HepG2 (cell line): ENCODE results near the gene CARD19. TPM values are rescaled to one million over a fixed set of nuclear protein-coding genes. Genes with fewer than 3 reads are reported as not detected.

Experiments used
- ATAC-seq: fragments of 200-7000 bp; cut with Tn5 transposase; 3 replicates; pipeline ENCODE4 v1.9.1; 2020; ENCODE audit warnings: mild to moderate bottlenecking, moderate library complexity
- BruUV-seq: library from RNA; stranded (reverse); fragments of 400-500 nt; replicated peaks from 2 replicates; lab custom pipeline; 2021; lab: Mats Ljungman, UMichigan
- CTCF ChIA-PET: fragments of 300-600 bp; formaldehyde crosslinking; extraction: SDS; loops from one replicate; lab custom pipeline; 2021; ENCODE audit warnings: low total read pairs, inconsistent platforms, low intra/inter-chr PET ratio; lab: Yijun Ruan, JAX
- POLR2A ChIA-PET: fragments of 350-600 bp; sonication (Branson Sonifier 250); formaldehyde crosslinking; loops from one replicate; lab custom pipeline; 2020; ENCODE audit warnings: antibody characterized with exemption, inconsistent platforms; lab: Yijun Ruan, JAX
- DNase-seq: peaks from one replicate; pipeline ENCODE4 v3.0.0-alpha.2; 2015; ENCODE audit warnings: low spot score
- FAIRE-seq: peaks from 3 replicates; lab custom pipeline; 2011; peaks lifted over from hg19 to GRCh38; lab: Jason Lieb, UNC
- H2AFZ ChIP-seq: one replicate; pipeline ENCODE4 v1.6.1; 2011; ENCODE audit warnings: low read length, inconsistent platforms
- H3K27ac ChIP-seq: fragments of 300-600 bp; 3 replicates; pipeline ENCODE4 v1.8.0; 2011; ENCODE audit warnings: mixed run types, mild to moderate bottlenecking, mixed read lengths, low read length, inconsistent platforms; ENCODE audit not compliant: insufficient read depth; ENCODE audit errors: extremely low read length
- H3K27me3 ChIP-seq, 2 experiments: fragments of 200-600 bp in 1 of 2; 2 replicates in 1 of 2; 3 replicates in 1 of 2; pipeline versions ENCODE4 v1.6.0 to v1.8.0; 2011; ENCODE audit warnings: low read length in 2 of 2, mild to moderate bottlenecking in 2 of 2, moderate library complexity in 2 of 2, inconsistent platforms in 1 of 2; ENCODE audit not compliant: insufficient read depth in 2 of 2, control insufficient read depth in 1 of 2
- H3K36me3 ChIP-seq, 2 experiments: fragments of 200-600 bp in 1 of 2; replicated peaks in 1 of 2; 2 replicates in 1 of 2; 3 replicates in 1 of 2; pipeline versions ENCODE4 v1.5.1 to v1.8.0; 2011; ENCODE audit warnings: low read length in 2 of 2, inconsistent platforms in 1 of 2; ENCODE audit not compliant: insufficient read depth in 2 of 2, control insufficient read depth in 1 of 2
- H3K4me1 ChIP-seq: 2 replicates; pipeline ENCODE4 v1.5.1; 2012; ENCODE audit warnings: low read length, inconsistent platforms; ENCODE audit not compliant: insufficient read depth
- H3K4me2 ChIP-seq: 2 replicates; pipeline ENCODE4 v1.6.0; 2011; ENCODE audit warnings: low read depth, low read length, inconsistent platforms
- H3K4me3 ChIP-seq, 3 experiments: fragments of 200-600 bp in 1 of 3; sonication (generic), shearing (Covaris generic) in 1 of 3; replicated peaks in 1 of 3; 2 replicates each; pipeline ENCODE4 v1.5.1; 2011 to 2016; ENCODE audit warnings: low read length in 3 of 3, inconsistent platforms in 2 of 3, low read depth in 2 of 3, mild to moderate bottlenecking in 2 of 3, control low read depth in 1 of 3, mixed read lengths in 1 of 3; ENCODE audit not compliant: insufficient read depth in 1 of 3
- H3K79me2 ChIP-seq: one replicate; pipeline ENCODE4 v1.6.1; 2011; ENCODE audit warnings: low read length, inconsistent platforms; ENCODE audit not compliant: insufficient read depth
- H3K9ac ChIP-seq: 2 replicates; pipeline ENCODE4 v1.6.0; 2011; ENCODE audit warnings: mild to moderate bottlenecking, low read depth, low read length, inconsistent platforms; ENCODE audit not compliant: insufficient read depth
- H3K9me3 ChIP-seq: 2 replicates; pipeline ENCODE4 v1.5.1; 2012; ENCODE audit warnings: mild to moderate bottlenecking, low read length
- H4K20me1 ChIP-seq: 2 replicates; pipeline ENCODE4 v1.6.0; 2011; ENCODE audit warnings: inconsistent platforms, mild to moderate bottlenecking, low read length, moderate library complexity; ENCODE audit not compliant: insufficient read depth
- CCAR2 ChIP-seq: fragments of 200-400 bp; formaldehyde crosslinking; optimal IDR thresholded peaks from 2 replicates; pipeline ENCODE3; 2018; ENCODE audit warnings: low read depth, mild to moderate bottlenecking, low read length, moderate library complexity
- ETV5 ChIP-seq: IDR thresholded peaks from 2 replicates; pipeline ENCODE4 v1.6.1; 2018; ENCODE audit warnings: missing biosample characterization, missing genetic modification reagents, inconsistent platforms, borderline replicate concordance
- HCFC1 ChIP-seq: fragments of 150-350 bp; IDR thresholded peaks from 2 replicates; pipeline ENCODE4 v1.6.1; 2014; ENCODE audit warnings: low read depth, low read length
- HNF4A ChIP-seq: sonication (generic); formaldehyde crosslinking; IDR thresholded peaks from 2 replicates; pipeline ENCODE4 v1.4.0; 2020; ENCODE audit warnings: missing genetic modification reagents
- KDM1A ChIP-seq: IDR thresholded peaks from 2 replicates; pipeline ENCODE4 v1.6.1; 2016; ENCODE audit warnings: missing compliant biosample characterization
- SNRNP70 ChIP-seq: fragments of 200-400 bp; formaldehyde crosslinking; IDR thresholded peaks from 2 replicates; pipeline ENCODE4 v1.6.1; 2017; ENCODE audit warnings: mild to moderate bottlenecking, low read depth, low read length, moderate library complexity
- ZMYM3 ChIP-seq: sonication (generic); formaldehyde crosslinking; IDR thresholded peaks from 2 replicates; pipeline ENCODE4 v1.5.1; 2020; ENCODE audit warnings: mild to moderate bottlenecking, missing genetic modification reagents
- ZNF644 ChIP-seq: IDR thresholded peaks from 2 replicates; pipeline ENCODE4 v1.6.1; 2016; ENCODE audit warnings: low read depth
- ZNF839 ChIP-seq: sonication (generic); formaldehyde crosslinking; IDR thresholded peaks from 2 replicates; pipeline ENCODE4 v1.4.0; 2020; ENCODE audit warnings: missing genetic modification reagents, mild to moderate bottlenecking, borderline replicate concordance
- ZSCAN30 ChIP-seq: sonication (generic); formaldehyde crosslinking; IDR thresholded peaks from 2 replicates; pipeline ENCODE4 v1.5.0; 2020; ENCODE audit warnings: mild to moderate bottlenecking, missing genetic modification reagents
- WGBS: methylation state at CpG from one replicate; pipeline ENCODE4 v1.1.6; 2017; ENCODE audit warnings: low lambda C conversion rate; 5-methylcytosine and 5-hydroxymethylcytosine counted together
- in situ Hi-C: cut with HindIII; loops from 2 replicates; pipeline ENCODE4 v1.10.0; 2017; ENCODE audit warnings: low pct_unique_long_range_greater_than_20kb; ENCODE audit not compliant: extremely low pct_ligation_motif_present
- intact Hi-C: fragments of 100-400 bp; cut with micrococcal nuclease; formaldehyde crosslinking; loops from one replicate; pipeline ENCODE4 v1.10.0; 2022; ENCODE audit not compliant: unreplicated experiment
- polyA plus RNA-seq, 8 experiments: library from polyadenylated mRNA; depleted of rRNA in 3 of 8; stranded (reverse) in 7 of 8; unstranded in 1 of 8; fragments of >200 nt; fragmentation: Illumina TruSeq in 4 of 8; extraction: Trizol in 4 of 8; gene quantifications; 2 replicates each; pipeline versions ENCODE4 v1.2.1 to v1.2.3, GENCODE V29; 2011 to 2016; ENCODE audit warnings: low read depth in 4 of 8, missing spikeins in 1 of 8, mixed read lengths in 1 of 8; ENCODE audit not compliant: insufficient read depth in 1 of 8
- total RNA-seq, 5 experiments: library from RNA; depleted of rRNA; stranded (reverse); fragments of >200 nt; fragmentation: Illumina TruSeq; extraction: Trizol; gene quantifications; 2 replicates each; pipeline ENCODE4 v1.2.3, GENCODE V29; 2016; ENCODE audit warnings: low read depth in 1 of 5
- TF ChIP-seq, protein P1 (sequence below), 2 experiments: IDR thresholded peaks; 2 replicates each; pipeline ENCODE4 v1.6.1; 2011 to 2012; ENCODE audit warnings: low read length in 2 of 2, borderline replicate concordance in 1 of 2, low read depth in 1 of 2, mild to moderate bottlenecking in 1 of 2, moderate library complexity in 1 of 2
- TF ChIP-seq, protein P2 (sequence below): sonication (generic); formaldehyde crosslinking; IDR thresholded peaks from 2 replicates; pipeline ENCODE4 v1.8.0; 2022; ENCODE audit warnings: mild to moderate bottlenecking, missing genetic modification reagents, moderate library complexity

CARD19 gene
- total and polyA plus RNA-seq, 2 of the 13 experiments (the other 11 are each of a cell fraction or from before 2014, with no cell fraction given) = 18.4 to 47.2 TPM

DNA sequence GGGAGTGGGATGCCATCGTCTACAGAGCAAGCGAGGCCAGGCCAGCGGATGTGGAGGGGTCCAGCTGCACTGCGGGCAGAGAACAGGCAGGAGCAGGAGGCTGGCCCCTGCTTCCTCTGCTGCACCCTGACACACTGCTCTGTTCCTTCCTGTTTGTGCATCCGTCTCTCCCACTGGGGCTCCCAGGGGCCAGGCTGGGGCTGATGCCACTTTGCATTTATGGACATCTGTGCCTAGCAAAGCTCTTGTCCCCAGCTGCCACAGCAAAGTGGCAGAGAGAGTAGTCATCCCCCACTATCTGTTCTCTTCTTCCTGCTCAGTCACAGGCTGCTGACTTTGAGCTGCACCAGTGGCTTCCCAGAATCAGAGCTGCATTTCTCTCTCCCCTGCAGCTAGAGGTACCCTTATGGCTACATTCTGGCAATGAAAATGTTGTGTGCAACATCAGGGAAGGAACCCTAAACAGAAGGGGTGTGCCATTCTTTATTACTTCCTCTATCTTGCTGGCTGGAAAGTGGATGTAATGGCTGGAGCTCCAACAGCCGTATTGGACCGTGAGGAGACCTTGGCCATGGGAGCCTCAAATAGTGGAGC is 42.3 kb downstream of the CARD19 start:
- Histone ChIP-seq H3K36me3 (no peaks in the 10 kb centered on the region), H3K9me3 (no peaks in the 10 kb centered on the region), H3K4me1 (peaks cover 78% of the 10 kb centered on the region), H3K79me2 (peaks cover 3% of the 10 kb centered on the region), H2AFZ (no peak overlapping the region), H4K20me1 (no peaks in the 10 kb centered on the region), H3K4me2 (no peak overlapping the region), H3K4me3 (no peak overlapping the region), H3K27me3 (peaks cover 3 to 6% of the 10 kb centered on the region in 2 experiments; a peak in 1 of 5 replicates), H3K9ac (no peak overlapping the region)
- intact Hi-C loops (no loop called here), in situ Hi-C loops (no loop called here)
- WGBS = 53% methylated on average over 3 of the region's 7 CpGs
- CTCF ChIA-PET = no interaction called here
- POLR2A ChIA-PET = interaction anchor here (1.1 kb wide), 1 partner anchor 22 kb away, joined by 3 read pairs; no protein-coding TSS in a partner anchor
- no peak for DNase-seq
- no peak for TF ChIP-seq HCFC1
- no peak for TF ChIP-seq SNRNP70
- TF ChIP-seq ZMYM3 (CRISPR knock-in tag) = peak; percentile 87
- TF ChIP-seq, all 625 proteins: peak for 1
- FAIRE-seq = no peak
- no peak for ATAC-seq
- no peak overlapping the region for H3K27ac ChIP-seq
- no TSS peak for BruUV-seq

DNA sequence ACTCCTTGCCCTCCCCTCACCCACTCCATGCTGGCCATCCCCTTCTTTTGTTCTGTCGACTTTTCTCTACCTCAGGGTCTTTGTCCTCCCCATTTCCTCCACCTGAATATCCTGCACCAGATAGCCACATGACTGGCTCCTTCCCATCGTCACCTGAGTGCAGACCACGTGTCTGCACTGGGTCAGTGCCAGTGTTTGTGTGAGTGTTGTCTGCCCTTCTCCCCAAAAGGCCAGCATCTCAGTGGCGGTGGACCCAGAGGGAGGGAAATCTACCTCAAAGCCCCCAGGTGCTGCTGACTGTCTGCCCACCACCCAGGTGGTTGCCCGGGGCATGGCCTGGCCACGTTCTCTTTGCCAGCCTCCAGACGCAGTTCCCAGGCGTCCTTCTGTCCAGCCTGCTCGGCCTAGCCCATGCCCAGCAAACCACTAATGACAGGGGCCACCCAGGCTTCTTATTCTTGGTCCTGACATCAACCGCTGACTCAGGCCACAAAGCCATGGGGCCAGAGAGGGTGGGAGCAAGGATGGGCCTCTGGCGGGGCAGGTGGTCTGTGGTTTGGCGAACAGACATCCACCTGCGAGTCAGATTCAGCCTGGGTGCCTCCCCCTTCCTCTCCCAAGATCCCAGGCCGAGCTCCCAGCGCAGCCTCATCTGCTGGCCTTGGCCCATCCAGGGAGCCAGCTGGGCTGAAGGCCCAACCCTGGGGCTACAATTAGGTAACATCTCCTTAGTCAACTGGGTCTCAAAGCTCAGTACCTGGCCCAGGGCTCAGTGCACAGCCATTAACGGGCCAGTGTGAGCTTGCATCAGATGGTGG is 43.6 kb downstream of the CARD19 start:
- in situ Hi-C loops (no loop called here), intact Hi-C loops (loop anchor here (5.0 kb wide), 1 partner anchor 32 kb away; no protein-coding TSS in a partner anchor)
- H3K79me2 ChIP-seq = no peaks in the 10 kb centered on the region
- H3K9me3 ChIP-seq = no peaks in the 10 kb centered on the region
- peak overlapping the region; percentile 37 for H3K4me2 ChIP-seq
- POLR2A ChIA-PET = interaction anchor here (1.1 to 1.6 kb wide), 5 partner anchors 9 to 31 kb away, joined by 3 to 5 read pairs (median 3); no protein-coding TSS in a partner anchor
- H4K20me1 ChIP-seq = no peaks in the 10 kb centered on the region
- FAIRE-seq (no peak), ATAC-seq (peak; percentile 10; the same call in 2 of the 3 replicates), DNase-seq (no peak)
- peaks cover 89% of the 10 kb centered on the region for H3K4me1 ChIP-seq
- WGBS = 46% methylated on average over 6 of the region's 16 CpGs
- no TSS peak for BruUV-seq
- no peak overlapping the region for H3K4me3 ChIP-seq
- CTCF ChIA-PET = no interaction called here
- H3K9ac ChIP-seq = no peak overlapping the region
- H3K27ac ChIP-seq = no peak overlapping the region
- H3K36me3 ChIP-seq = no peaks in the 10 kb centered on the region
- no peak overlapping the region for H2AFZ ChIP-seq
- peaks cover 3 to 6% of the 10 kb centered on the region in 2 experiments; a peak in 2 of 5 replicates for H3K27me3 ChIP-seq
- TF ChIP-seq, protein P1, sequence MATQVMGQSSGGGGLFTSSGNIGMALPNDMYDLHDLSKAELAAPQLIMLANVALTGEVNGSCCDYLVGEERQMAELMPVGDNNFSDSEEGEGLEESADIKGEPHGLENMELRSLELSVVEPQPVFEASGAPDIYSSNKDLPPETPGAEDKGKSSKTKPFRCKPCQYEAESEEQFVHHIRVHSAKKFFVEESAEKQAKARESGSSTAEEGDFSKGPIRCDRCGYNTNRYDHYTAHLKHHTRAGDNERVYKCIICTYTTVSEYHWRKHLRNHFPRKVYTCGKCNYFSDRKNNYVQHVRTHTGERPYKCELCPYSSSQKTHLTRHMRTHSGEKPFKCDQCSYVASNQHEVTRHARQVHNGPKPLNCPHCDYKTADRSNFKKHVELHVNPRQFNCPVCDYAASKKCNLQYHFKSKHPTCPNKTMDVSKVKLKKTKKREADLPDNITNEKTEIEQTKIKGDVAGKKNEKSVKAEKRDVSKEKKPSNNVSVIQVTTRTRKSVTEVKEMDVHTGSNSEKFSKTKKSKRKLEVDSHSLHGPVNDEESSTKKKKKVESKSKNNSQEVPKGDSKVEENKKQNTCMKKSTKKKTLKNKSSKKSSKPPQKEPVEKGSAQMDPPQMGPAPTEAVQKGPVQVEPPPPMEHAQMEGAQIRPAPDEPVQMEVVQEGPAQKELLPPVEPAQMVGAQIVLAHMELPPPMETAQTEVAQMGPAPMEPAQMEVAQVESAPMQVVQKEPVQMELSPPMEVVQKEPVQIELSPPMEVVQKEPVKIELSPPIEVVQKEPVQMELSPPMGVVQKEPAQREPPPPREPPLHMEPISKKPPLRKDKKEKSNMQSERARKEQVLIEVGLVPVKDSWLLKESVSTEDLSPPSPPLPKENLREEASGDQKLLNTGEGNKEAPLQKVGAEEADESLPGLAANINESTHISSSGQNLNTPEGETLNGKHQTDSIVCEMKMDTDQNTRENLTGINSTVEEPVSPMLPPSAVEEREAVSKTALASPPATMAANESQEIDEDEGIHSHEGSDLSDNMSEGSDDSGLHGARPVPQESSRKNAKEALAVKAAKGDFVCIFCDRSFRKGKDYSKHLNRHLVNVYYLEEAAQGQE (IDR thresholded peaks at IDR 0.05; ENCODE audit: borderline replicate concordance in 1 of 2, low read depth in 1 of 2, low read length in 2 of 2) = no peak
- TF ChIP-seq ZSCAN30 (CRISPR knock-in tag) (no peak), KDM1A (no peak), ZNF644 (CRISPR knock-in tag) (0 out of 2 replicates have a peak, but pooled peaks have one; percentile 16), HNF4A (CRISPR knock-in tag) (peak; percentile 24), ETV5 (CRISPR knock-in tag) (no peak), CCAR2 (no peak), ZNF839 (no peak)
- TF ChIP-seq, protein P2, sequence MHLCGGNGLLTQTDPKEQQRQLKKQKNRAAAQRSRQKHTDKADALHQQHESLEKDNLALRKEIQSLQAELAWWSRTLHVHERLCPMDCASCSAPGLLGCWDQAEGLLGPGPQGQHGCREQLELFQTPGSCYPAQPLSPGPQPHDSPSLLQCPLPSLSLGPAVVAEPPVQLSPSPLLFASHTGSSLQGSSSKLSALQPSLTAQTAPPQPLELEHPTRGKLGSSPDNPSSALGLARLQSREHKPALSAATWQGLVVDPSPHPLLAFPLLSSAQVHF (CRISPR knock-in tag) = no peak
